Right lung (tissue), 5 donors: ENCODE measurements around the gene FCHO2. TPM values are rescaled to one million over a fixed set of nuclear protein-coding genes. Genes with fewer than 3 reads are reported as not detected.
"Not testable (repeated sequence)": the region's sequence is repeated elsewhere in the genome, so short reads cannot be mapped to it uniquely, and the experiment has no call there.

Source experiments
- DNase-seq, 2 donors: peaks; one replicate each; pipeline ENCODE4 v3.0.0-alpha.2; 2013
- polyA plus RNA-seq, 5 donors: library from polyadenylated mRNA; unstranded; fragments of 120-200 nt; gene quantifications; one replicate each; pipeline versions ENCODE4 v1.2.1 to v1.2.3, GENCODE V29; 2013; ENCODE audit warnings: inconsistent platforms in 1 of 5, low replicate concordance in 1 of 5; ENCODE audit not compliant: insufficient read length in 5 of 5, insufficient read depth in 1 of 5

The FCHO2 gene
- polyA plus RNA-seq, 5 donors: 18.7 to 34.2 (median 29.4) TPM

GRCh38 chr5:72954389-72954788, 1.5 kb upstream of the FCHO2 start:
- no peak for DNase-seq

- DNase-seq: no peak
These were observed 586 bp upstream of the FCHO2 start for GRCh38 chr5:72955143-72955767.

- peak; percentile 63 to 71 for DNase-seq
These were observed 691 bp downstream of the FCHO2 start for GRCh38 chr5:72956324-72957140.

GRCh38 chr5:72957337-72957736, 1.5 kb downstream of the FCHO2 start:
- DNase-seq: no peak

GRCh38 chr5:72959257-72959656, 3.4 kb downstream of the FCHO2 start:
- DNase-seq: no peak

GRCh38 chr5:72974481-72974880, 18.6 kb downstream of the FCHO2 start:
- DNase-seq: not testable (repeated sequence)

GRCh38 chr5:72976810-72977209, 21.0 kb downstream of the FCHO2 start:
- not testable (repeated sequence) for DNase-seq

- DNase-seq: no peak
These were observed 29.9 kb downstream of the FCHO2 start for GRCh38 chr5:72985719-72986118.

- DNase-seq: no peak
These were observed 32.9 kb downstream of the FCHO2 start for GRCh38 chr5:72988769-72989168.

- DNase-seq: no peak
These were observed 35.6 kb downstream of the FCHO2 start for GRCh38 chr5:72991394-72991793.

- DNase-seq: no peak
These were observed 38.7 kb downstream of the FCHO2 start for GRCh38 chr5:72994578-72994977.

- DNase-seq: no peak
These were observed 40.8 kb downstream of the FCHO2 start for GRCh38 chr5:72996632-72997031.

GRCh38 chr5:72999916-73000315, 44.1 kb downstream of the FCHO2 start:
- no peak for DNase-seq

GRCh38 chr5:73005886-73006285, 50.0 kb downstream of the FCHO2 start:
- DNase-seq: peak; percentile 12 to 26

- no peak for DNase-seq
These were observed 51.2 kb downstream of the FCHO2 start for GRCh38 chr5:73007051-73007450.

GRCh38 chr5:73008831-73009230, 53.0 kb downstream of the FCHO2 start:
- no peak for DNase-seq

GRCh38 chr5:73011612-73012011, 55.8 kb downstream of the FCHO2 start:
- DNase-seq: not testable (repeated sequence)

GRCh38 chr5:73018892-73019291, 63.1 kb downstream of the FCHO2 start:
- DNase-seq: no peak

- no peak for DNase-seq
These were observed 63.9 kb downstream of the FCHO2 start for GRCh38 chr5:73019766-73020165.

GRCh38 chr5:73022471-73023169, 66.8 kb downstream of the FCHO2 start:
- no peak for DNase-seq

GRCh38 chr5:73024946-73025544, 69.2 kb downstream of the FCHO2 start:
- not testable (repeated sequence) for DNase-seq

- DNase-seq: no peak
These were observed 71.5 kb downstream of the FCHO2 start for GRCh38 chr5:73027361-73027760.
